ENCODE data around the gene CCDC186. TPM values are rescaled to one million over a fixed set of nuclear protein-coding genes. Genes with fewer than 3 reads are reported as not detected.

The CCDC186 gene
- total RNA-seq, 1 donor from 2014 or later, result 28.8 TPM

- no peak overlapping the region for H3K4me3 ChIP-seq (ENCODE audit: insufficient read depth, low read depth, low read length)
- no peak for FAIRE-seq
Measured at GRCh38 chr10:114166043-114166442, 8.0 kb downstream of the CCDC186 start.

GRCh38 chr10:114163062-114163461, 10.9 kb downstream of the CCDC186 start:
- no peak overlapping the region for H3K27ac ChIP-seq (ENCODE audit: low read depth, low read length)
- H3K9ac ChIP-seq (ENCODE audit: low read length), result no peak overlapping the region
- H3K4me1 ChIP-seq (ENCODE audit: insufficient read depth, low read length), result peaks cover 5% of the 10 kb centered on the region
- H3K4me2 ChIP-seq (ENCODE audit: low read length), result no peak overlapping the region
- peaks cover 70% of the 10 kb centered on the region for H3K79me2 ChIP-seq (ENCODE audit: insufficient read depth, low read length)
- H3K4me1 Mint-ChIP-seq (ENCODE audit: low read depth, unreplicated experiment), result peaks cover 14% of the 10 kb centered on the region
- no peak for DNase-seq (ENCODE audit: low read depth)
- TF ChIP-seq CTCF (IDR thresholded peaks at IDR 0.05; ENCODE audit: insufficient read depth, low read depth, low read length) (no peak), EZH2 (IDR thresholded peaks at IDR 0.05; ENCODE audit: insufficient read depth, low read length) (no peak)
- no peak for FAIRE-seq
- peak overlapping the region; percentile 96 for H3K27ac Mint-ChIP-seq (ENCODE audit: unreplicated experiment)
- H3K36me3 Mint-ChIP-seq (ENCODE audit: low read depth, unreplicated experiment), result peaks cover 2% of the 10 kb centered on the region
- H3K9me3 ChIP-seq (ENCODE audit: insufficient read depth, low read depth, low read length), result no peaks in the 10 kb centered on the region
- H3K9me3 Mint-ChIP-seq (ENCODE audit: unreplicated experiment), result no peaks in the 10 kb centered on the region
- no peaks in the 10 kb centered on the region for H3K27me3 ChIP-seq (ENCODE audit: insufficient read depth, low read length)
- no peaks in the 10 kb centered on the region for H3K27me3 Mint-ChIP-seq (ENCODE audit: low read depth, unreplicated experiment)
- peaks cover 77% of the 10 kb centered on the region for H4K20me1 ChIP-seq (ENCODE audit: insufficient read depth, low read length)
- H2AFZ ChIP-seq (ENCODE audit: low read depth, low read length), result no peak overlapping the region
- H3K36me3 ChIP-seq (ENCODE audit: insufficient read depth, low read length), result peaks cover 5% of the 10 kb centered on the region
- H3K4me3 Mint-ChIP-seq (ENCODE audit: unreplicated experiment), result no peak overlapping the region
- no peak overlapping the region for H3K4me3 ChIP-seq (ENCODE audit: insufficient read depth, low read depth, low read length)

More at GRCh38 chr10:114166043-114166442, 8.0 kb downstream of the CCDC186 start:
- H4K20me1 ChIP-seq (ENCODE audit: insufficient read depth, low read length), result peaks cover 80% of the 10 kb centered on the region
- no peak overlapping the region for H3K9ac ChIP-seq (ENCODE audit: low read length)
- H3K27me3 Mint-ChIP-seq (ENCODE audit: low read depth, unreplicated experiment), result no peaks in the 10 kb centered on the region
- no peak overlapping the region for H2AFZ ChIP-seq (ENCODE audit: low read depth, low read length)
- H3K27ac Mint-ChIP-seq (ENCODE audit: unreplicated experiment), result no peak overlapping the region
- H3K4me1 ChIP-seq (ENCODE audit: insufficient read depth, low read length), result peaks cover 5% of the 10 kb centered on the region
- H3K9me3 ChIP-seq (ENCODE audit: insufficient read depth, low read depth, low read length), result no peaks in the 10 kb centered on the region
- no peaks in the 10 kb centered on the region for H3K27me3 ChIP-seq (ENCODE audit: insufficient read depth, low read length)
- DNase-seq (ENCODE audit: low read depth), result peak; percentile 46
- H3K27ac ChIP-seq (ENCODE audit: low read depth, low read length), result no peak overlapping the region
- peaks cover 94% of the 10 kb centered on the region for H3K79me2 ChIP-seq (ENCODE audit: insufficient read depth, low read length)
- H3K36me3 ChIP-seq (ENCODE audit: insufficient read depth, low read length), result peaks cover 5% of the 10 kb centered on the region
- TF ChIP-seq CTCF (IDR thresholded peaks at IDR 0.05; ENCODE audit: insufficient read depth, low read depth, low read length), result no peak
- no peak for TF ChIP-seq EZH2 (IDR thresholded peaks at IDR 0.05; ENCODE audit: insufficient read depth, low read length)
- peaks cover 14% of the 10 kb centered on the region for H3K4me1 Mint-ChIP-seq (ENCODE audit: low read depth, unreplicated experiment)
- H3K36me3 Mint-ChIP-seq (ENCODE audit: low read depth, unreplicated experiment), result no peaks in the 10 kb centered on the region
- H3K4me3 Mint-ChIP-seq (ENCODE audit: unreplicated experiment), result no peak overlapping the region
- H3K9me3 Mint-ChIP-seq (ENCODE audit: unreplicated experiment), result no peaks in the 10 kb centered on the region
- H3K4me2 ChIP-seq (ENCODE audit: low read length), result no peak overlapping the region

GRCh38 chr10:114157912-114158311, 16.1 kb downstream of the CCDC186 start:
- Histone ChIP-seq H2AFZ (ENCODE audit: low read depth, low read length) (no peak overlapping the region), H3K27me3 (ENCODE audit: insufficient read depth, low read length) (no peaks in the 10 kb centered on the region), H3K79me2 (ENCODE audit: insufficient read depth, low read length) (peaks cover 33% of the 10 kb centered on the region), H3K9ac (ENCODE audit: low read length) (no peak overlapping the region), H3K4me2 (ENCODE audit: low read length) (no peak overlapping the region), H3K4me3 (ENCODE audit: insufficient read depth, low read depth, low read length) (no peak overlapping the region), H3K4me1 (ENCODE audit: insufficient read depth, low read length) (no peaks in the 10 kb centered on the region), H4K20me1 (ENCODE audit: insufficient read depth, low read length) (peaks cover 34% of the 10 kb centered on the region), H3K36me3 (ENCODE audit: insufficient read depth, low read length) (peaks cover 8% of the 10 kb centered on the region), H3K9me3 (ENCODE audit: insufficient read depth, low read depth, low read length) (no peaks in the 10 kb centered on the region), H3K27ac (ENCODE audit: low read depth, low read length) (no peak overlapping the region)
- Mint-ChIP-seq H3K27ac (ENCODE audit: unreplicated experiment) (no peak overlapping the region), H3K4me3 (ENCODE audit: unreplicated experiment) (no peak overlapping the region), H3K9me3 (ENCODE audit: unreplicated experiment) (no peaks in the 10 kb centered on the region), H3K27me3 (ENCODE audit: low read depth, unreplicated experiment) (no peaks in the 10 kb centered on the region), H3K4me1 (ENCODE audit: low read depth, unreplicated experiment) (peaks cover 4% of the 10 kb centered on the region), H3K36me3 (ENCODE audit: low read depth, unreplicated experiment) (peaks cover 5% of the 10 kb centered on the region)
- FAIRE-seq (no peak), DNase-seq (ENCODE audit: low read depth) (no peak)
- TF ChIP-seq EZH2 (IDR thresholded peaks at IDR 0.05; ENCODE audit: insufficient read depth, low read length), result no peak
- no peak for TF ChIP-seq CTCF (IDR thresholded peaks at IDR 0.05; ENCODE audit: insufficient read depth, low read depth, low read length)
